Ishikawa (cell line): ENCODE measurements around the gene NDOR1.

ENCODE experiments used
- CEBPB ChIP-seq: IDR thresholded peaks from 2 replicates; pipeline ENCODE4 v1.6.1; 2012
- CREB1 ChIP-seq: IDR thresholded peaks from 2 replicates; pipeline ENCODE4 v1.6.1; 2012; ENCODE audit warnings: low read depth
- EGR1 ChIP-seq: IDR thresholded peaks from 2 replicates; pipeline ENCODE4 v1.6.1; 2012
- EP300 ChIP-seq: IDR thresholded peaks from 2 replicates; pipeline ENCODE4 v1.6.1; 2012; ENCODE audit warnings: borderline replicate concordance
- FOXM1 ChIP-seq: IDR thresholded peaks from 2 replicates; pipeline ENCODE4 v1.6.1; 2012; ENCODE audit warnings: low read depth, borderline replicate concordance
- NFIC ChIP-seq: IDR thresholded peaks from 2 replicates; pipeline ENCODE4 v1.6.1; 2012
- RAD21 ChIP-seq: IDR thresholded peaks from 2 replicates; pipeline ENCODE4 v1.6.1; 2012; ENCODE audit warnings: low read depth
- TAF1 ChIP-seq: IDR thresholded peaks from 2 replicates; pipeline ENCODE4 v1.6.1; 2012; ENCODE audit warnings: low read depth, mild to moderate bottlenecking
- TCF12 ChIP-seq: IDR thresholded peaks from 2 replicates; pipeline ENCODE4 v1.6.1; 2012; ENCODE audit warnings: low read depth
- TEAD4 ChIP-seq: IDR thresholded peaks from 2 replicates; pipeline ENCODE4 v1.6.1; 2012
- YY1 ChIP-seq: IDR thresholded peaks from 2 replicates; pipeline ENCODE4 v1.6.1; 2012; ENCODE audit warnings: low read depth
- ZBTB7A ChIP-seq: IDR thresholded peaks from 2 replicates; pipeline ENCODE4 v1.6.1; 2012; ENCODE audit warnings: low read depth
- TF ChIP-seq, protein P1 (sequence below): IDR thresholded peaks from 2 replicates; pipeline ENCODE4 v1.6.1; 2012
- TF ChIP-seq, protein P2 (sequence below): IDR thresholded peaks from 2 replicates; pipeline ENCODE4 v1.6.1; 2012; ENCODE audit warnings: low read depth, mild to moderate bottlenecking
- TF ChIP-seq, protein P3 (sequence below): IDR thresholded peaks from 2 replicates; pipeline ENCODE4 v1.6.1; 2012

NDOR1 gene

DNA sequence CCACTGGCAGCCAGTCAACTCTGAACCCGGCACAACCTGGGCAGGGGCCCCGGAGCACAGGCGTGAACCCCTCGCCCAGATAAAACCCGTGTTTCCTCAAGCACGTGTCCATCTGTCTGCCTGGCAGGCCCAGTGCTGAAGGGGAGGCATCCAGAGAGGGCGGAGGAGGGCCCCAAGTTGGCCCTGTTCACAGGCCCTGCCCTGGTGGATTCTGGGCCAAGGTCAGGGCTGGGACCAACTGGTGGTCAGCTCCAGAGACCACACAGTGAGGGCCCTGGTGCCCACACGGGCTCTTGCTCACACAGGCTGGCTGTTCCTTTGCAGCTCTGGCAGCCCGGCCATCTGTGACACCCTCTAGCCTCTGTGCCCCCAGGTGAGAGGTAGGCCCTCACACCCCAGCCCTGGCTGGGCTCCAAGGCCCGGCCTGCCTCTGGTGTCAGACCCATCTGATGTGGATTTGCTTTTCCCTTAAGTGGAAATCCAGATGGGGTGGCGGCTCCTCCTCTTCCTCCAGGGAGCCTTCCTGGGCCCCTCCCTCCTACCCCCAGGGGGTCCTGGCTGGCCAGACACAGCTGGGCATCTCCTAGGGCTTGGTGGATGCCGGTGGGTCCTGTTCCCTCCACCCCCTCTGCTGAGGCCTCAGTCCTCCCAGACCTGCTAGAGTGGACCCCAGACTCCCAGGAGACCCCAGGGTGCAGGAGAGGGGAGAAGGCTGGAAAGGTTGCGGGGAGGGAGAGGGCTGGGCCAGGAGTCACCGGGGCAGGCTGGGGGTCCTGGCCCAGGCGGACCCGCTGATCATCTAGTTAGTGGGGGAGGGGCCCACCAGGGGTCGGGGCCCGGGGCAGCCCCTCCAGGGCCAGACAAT lies 45.1 kb downstream of the NDOR1 start:
- TF ChIP-seq CREB1, result no peak
- TF ChIP-seq, protein P1, sequence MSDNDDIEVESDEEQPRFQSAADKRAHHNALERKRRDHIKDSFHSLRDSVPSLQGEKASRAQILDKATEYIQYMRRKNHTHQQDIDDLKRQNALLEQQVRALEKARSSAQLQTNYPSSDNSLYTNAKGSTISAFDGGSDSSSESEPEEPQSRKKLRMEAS, result no peak
- TF ChIP-seq NFIC, result no peak
- no peak for TF ChIP-seq TEAD4
- no peak for TF ChIP-seq EP300
- TF ChIP-seq RAD21, result no peak
- TF ChIP-seq FOXM1, result no peak

DNA sequence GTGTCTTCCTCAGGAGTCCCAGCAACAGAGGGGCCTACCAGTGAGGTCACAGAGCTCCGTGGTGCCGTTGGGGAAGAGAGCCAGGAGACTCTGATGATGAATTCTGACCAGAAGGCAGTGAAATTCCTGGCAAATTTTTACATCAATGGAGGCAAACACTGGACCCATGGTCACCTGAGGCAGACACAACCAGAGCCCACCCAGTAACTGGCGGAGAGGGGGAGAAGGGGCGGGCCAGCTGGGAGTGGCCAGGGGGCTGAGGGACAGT lies 45.6 kb downstream of the NDOR1 start, which contains the start of gene STPG3:
TSS of gene STPG3 (plus strand) at position 93 of the 268 bp plus-strand sequence. CDS start at position 94, 1 bp downstream.
- TF ChIP-seq FOXM1, result no peak
- no peak for TF ChIP-seq TCF12
- TF ChIP-seq, protein P2, sequence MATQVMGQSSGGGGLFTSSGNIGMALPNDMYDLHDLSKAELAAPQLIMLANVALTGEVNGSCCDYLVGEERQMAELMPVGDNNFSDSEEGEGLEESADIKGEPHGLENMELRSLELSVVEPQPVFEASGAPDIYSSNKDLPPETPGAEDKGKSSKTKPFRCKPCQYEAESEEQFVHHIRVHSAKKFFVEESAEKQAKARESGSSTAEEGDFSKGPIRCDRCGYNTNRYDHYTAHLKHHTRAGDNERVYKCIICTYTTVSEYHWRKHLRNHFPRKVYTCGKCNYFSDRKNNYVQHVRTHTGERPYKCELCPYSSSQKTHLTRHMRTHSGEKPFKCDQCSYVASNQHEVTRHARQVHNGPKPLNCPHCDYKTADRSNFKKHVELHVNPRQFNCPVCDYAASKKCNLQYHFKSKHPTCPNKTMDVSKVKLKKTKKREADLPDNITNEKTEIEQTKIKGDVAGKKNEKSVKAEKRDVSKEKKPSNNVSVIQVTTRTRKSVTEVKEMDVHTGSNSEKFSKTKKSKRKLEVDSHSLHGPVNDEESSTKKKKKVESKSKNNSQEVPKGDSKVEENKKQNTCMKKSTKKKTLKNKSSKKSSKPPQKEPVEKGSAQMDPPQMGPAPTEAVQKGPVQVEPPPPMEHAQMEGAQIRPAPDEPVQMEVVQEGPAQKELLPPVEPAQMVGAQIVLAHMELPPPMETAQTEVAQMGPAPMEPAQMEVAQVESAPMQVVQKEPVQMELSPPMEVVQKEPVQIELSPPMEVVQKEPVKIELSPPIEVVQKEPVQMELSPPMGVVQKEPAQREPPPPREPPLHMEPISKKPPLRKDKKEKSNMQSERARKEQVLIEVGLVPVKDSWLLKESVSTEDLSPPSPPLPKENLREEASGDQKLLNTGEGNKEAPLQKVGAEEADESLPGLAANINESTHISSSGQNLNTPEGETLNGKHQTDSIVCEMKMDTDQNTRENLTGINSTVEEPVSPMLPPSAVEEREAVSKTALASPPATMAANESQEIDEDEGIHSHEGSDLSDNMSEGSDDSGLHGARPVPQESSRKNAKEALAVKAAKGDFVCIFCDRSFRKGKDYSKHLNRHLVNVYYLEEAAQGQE, result no peak
- TF ChIP-seq RAD21, result no peak
- TF ChIP-seq YY1, result no peak
- no peak for TF ChIP-seq TAF1
- TF ChIP-seq, protein P1, result no peak
- no peak for TF ChIP-seq ZBTB7A

DNA sequence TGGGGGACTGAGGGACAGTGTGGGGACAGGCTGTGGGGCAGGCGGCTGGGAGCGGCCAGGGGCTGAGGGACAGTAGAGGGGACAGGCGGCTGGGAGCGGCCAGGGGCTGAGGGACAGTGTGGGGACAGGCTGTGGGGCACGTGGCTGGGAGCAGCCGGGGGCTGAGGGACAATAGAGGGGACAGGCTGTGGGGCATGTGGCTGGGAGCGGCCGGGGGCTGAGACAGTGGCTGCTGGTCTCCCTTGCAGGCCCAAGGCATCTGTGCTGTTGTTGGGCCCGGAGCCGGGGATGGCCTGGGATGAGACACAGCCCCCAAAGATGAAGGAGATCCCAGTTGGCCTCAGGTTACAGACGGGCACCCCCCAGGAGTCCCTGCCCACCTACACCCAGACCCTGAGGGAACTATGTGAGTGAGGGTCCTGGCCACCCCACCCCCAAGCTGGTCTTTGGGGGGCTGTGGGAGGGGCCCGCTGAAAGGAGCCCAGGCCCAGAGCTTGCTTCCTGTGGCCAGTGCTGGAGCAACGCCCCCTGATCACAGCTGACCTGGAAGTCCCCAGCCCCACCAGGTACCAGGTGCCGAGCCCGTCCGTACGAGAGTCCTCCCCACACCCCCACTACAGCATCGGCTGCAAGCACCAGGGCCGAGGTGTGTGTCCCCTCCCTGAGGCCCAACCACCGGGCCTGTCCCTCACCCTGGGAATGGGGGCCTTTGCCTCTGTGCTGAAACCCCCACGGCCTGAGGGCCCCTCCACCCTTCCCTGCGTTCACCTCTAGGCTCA lies 46.2 kb downstream of the NDOR1 start:
- TF ChIP-seq FOXM1 (no peak), YY1 (no peak), EP300 (no peak), CREB1 (no peak), TAF1 (no peak), ZBTB7A (no peak), EGR1 (no peak), TCF12 (no peak), TEAD4 (no peak), CEBPB (no peak), RAD21 (no peak)
- TF ChIP-seq, protein P3, sequence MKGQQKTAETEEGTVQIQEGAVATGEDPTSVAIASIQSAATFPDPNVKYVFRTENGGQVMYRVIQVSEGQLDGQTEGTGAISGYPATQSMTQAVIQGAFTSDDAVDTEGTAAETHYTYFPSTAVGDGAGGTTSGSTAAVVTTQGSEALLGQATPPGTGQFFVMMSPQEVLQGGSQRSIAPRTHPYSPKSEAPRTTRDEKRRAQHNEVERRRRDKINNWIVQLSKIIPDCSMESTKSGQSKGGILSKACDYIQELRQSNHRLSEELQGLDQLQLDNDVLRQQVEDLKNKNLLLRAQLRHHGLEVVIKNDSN, result no peak
- TF ChIP-seq, protein P2, result no peak
- TF ChIP-seq, protein P1, result no peak

DNA sequence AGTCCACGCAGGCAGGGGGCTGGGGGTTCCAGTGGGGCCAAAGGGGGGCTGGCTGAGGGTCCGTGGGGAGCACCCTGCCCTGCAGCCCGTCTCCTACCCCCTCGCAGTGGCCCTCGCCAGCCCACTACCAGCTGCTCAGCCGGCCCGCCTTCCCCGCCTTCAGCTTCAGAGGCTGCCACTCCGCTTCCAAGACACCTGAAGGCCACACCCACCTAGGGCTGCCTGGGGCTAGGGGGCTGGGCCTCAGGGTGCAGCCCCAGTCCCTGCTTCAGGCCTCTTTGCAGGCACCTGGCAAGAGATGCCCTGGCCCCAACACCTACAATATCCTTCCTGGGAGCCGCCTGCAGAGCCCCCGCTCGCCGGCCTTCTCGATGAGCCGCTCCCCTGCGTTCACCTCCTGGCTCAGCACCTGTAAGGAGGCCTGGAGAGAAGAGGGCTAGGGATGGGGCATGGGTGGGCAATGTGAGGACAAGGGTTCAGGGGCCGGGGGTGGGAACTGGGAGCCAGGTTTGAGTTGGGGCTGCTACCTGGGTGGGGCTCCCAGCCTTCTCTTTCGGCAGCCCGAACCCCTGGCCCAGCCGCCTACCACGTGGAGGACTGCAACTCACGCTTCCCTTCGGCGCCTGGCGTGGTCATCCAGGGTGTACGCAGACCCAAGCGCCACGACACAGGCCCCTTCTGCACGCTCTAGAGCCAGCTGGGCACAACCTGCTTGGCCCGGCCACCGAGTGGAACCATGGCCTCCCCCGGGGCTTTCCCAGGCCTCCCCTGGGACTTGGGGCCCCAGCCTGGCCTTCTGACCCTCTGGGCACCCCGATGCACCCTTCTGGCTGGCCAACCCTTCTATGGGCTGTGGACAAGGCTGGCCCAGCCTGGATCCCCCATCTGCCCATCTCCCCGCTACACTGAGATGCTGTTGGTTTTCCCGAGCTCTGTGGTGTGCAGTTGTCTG lies 47.3 kb downstream of the NDOR1 start:
- TF ChIP-seq CEBPB (no peak), RAD21 (no peak), FOXM1 (no peak), CREB1 (no peak), ZBTB7A (peak; percentile 43; the same call in 1 of the 2 replicates)
- TF ChIP-seq, protein P2, result no peak
- TF ChIP-seq, protein P1, result peak; percentile 48; the same call in 1 of the 2 replicates
